NB4 (cell line): ENCODE results near the gene PHRF1.

Experiments
- CTCF ChIP-seq: IDR thresholded peaks from one replicate; pipeline ENCODE4 v1.5.1; 2012; ENCODE audit warnings: low read depth, low read length
- MAX ChIP-seq: IDR thresholded peaks from 2 replicates; pipeline ENCODE4 v1.6.1; 2011; ENCODE audit warnings: low read depth, low read length
- MYC ChIP-seq: IDR thresholded peaks from 2 replicates; pipeline ENCODE4 v1.6.1; 2011; ENCODE audit warnings: low read depth, low read length
- POLR2A ChIP-seq: IDR thresholded peaks from 2 replicates; pipeline ENCODE4 v1.6.1; 2011; ENCODE audit warnings: mild to moderate bottlenecking; ENCODE audit not compliant: insufficient read length; ENCODE audit errors: extremely low read depth

- no peak for TF ChIP-seq MYC
- no peak for TF ChIP-seq CTCF
- no peak for TF ChIP-seq MAX
- no peak for TF ChIP-seq POLR2A
Observed at GRCh38 chr11:574632-575312, 1.5 kb upstream of the PHRF1 start.
